Metanephros (tissue), 2 donors: ENCODE measurements around the gene SDC3. TPM values are rescaled to one million over a fixed set of nuclear protein-coding genes. Genes with fewer than 3 reads are reported as not detected.

Source experiments
- small RNA-seq: library from RNA; depleted of rRNA; stranded (forward); fragments of <200 nt; gene quantifications from one replicate; pipeline ENCODE3, GENCODE V24; 2014; ENCODE audit warnings: low replicate concordance
- total RNA-seq: library from RNA; depleted of rRNA; stranded (reverse); fragments of >200 nt; gene quantifications from one replicate; pipeline ENCODE4 v1.2.3, GENCODE V29; 2014

The SDC3 gene, protein sequence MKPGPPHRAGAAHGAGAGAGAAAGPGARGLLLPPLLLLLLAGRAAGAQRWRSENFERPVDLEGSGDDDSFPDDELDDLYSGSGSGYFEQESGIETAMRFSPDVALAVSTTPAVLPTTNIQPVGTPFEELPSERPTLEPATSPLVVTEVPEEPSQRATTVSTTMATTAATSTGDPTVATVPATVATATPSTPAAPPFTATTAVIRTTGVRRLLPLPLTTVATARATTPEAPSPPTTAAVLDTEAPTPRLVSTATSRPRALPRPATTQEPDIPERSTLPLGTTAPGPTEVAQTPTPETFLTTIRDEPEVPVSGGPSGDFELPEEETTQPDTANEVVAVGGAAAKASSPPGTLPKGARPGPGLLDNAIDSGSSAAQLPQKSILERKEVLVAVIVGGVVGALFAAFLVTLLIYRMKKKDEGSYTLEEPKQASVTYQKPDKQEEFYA
- total RNA-seq = 24.3 TPM

DNA sequence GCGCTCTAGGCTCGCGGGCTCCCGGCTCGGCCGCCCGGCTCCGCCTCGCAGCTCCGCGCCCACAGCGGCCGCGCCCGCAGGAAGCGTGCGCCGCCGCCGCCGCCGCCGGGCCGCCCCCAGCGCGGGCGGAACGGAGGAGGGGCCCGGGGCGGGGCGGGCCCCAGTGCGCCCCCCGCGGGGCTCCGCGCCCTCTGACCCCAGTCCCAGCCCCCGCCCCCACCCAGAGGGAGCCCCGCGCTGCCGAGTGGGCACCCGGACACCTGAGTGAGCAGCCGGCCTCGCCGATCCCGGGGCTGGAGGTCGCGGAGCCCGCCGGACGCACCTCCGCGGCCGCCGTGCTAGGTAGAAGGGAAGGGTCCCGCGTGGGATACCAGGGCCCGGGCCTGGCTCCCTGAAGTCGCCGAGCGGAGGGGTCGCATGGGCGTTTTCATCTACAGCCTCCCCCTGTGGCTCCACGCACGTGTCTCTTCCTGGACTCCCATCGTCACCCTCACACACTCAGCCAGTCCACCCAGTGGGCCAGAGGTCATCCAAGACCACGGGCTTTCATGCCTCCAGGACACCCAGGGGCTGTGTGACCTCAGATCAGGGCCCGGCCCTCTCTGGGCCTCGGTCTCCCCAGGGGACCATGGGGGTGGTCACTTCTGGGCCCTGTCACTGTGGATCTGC is at the start of gene SDC3:
SDC3 (minus strand) TSS at position 63 of the 669 bp plus-strand sequence. CDS start 172 bp downstream, outside the sequence.

Small RNA genes within 50 kb of the gene (small RNA-seq; reads per million reads assigned to genes)
- gene RN7SKP91 (0.07 reads per million), gene RN7SL371P (not detected)

Other genes starting within 250 kb of the SDC3 start
- 0.47 TPM for gene MATN1, start 185.2 kb downstream of the SDC3 start, total RNA-seq
- gene LAPTM5, start 151.0 kb downstream of the SDC3 start, total RNA-seq = 24.5 TPM
- gene PUM1, start 157.0 kb upstream of the SDC3 start, total RNA-seq = 137 TPM